Upper lobe of left lung (tissue), 4 donors: ENCODE measurements around the gene MAML2.

Experiments used
- CTCF ChIP-seq, 6 experiments: fragments of 450-650 bp in 4 of 6; fragments of 200-600 bp in 2 of 6; sonication (generic) in 2 of 6; IDR thresholded peaks; one replicate each; pipeline ENCODE4 v1.5.1; 2016 to 2019; ENCODE audit warnings: antibody characterized with exemption in 6 of 6
- EP300 ChIP-seq, 4 donors: sonication (generic); formaldehyde crosslinking; IDR thresholded peaks; one replicate each; pipeline ENCODE4 v1.5.1; 2017; ENCODE audit warnings: antibody characterized with exemption in 4 of 4, control low read depth in 2 of 4
- POLR2A ChIP-seq, 4 donors: fragments of 450-650 bp; IDR thresholded peaks; one replicate each; pipeline ENCODE4 v1.5.1; 2016 to 2017; ENCODE audit warnings: antibody characterized with exemption in 4 of 4, mild to moderate bottlenecking in 2 of 4
- POLR2AphosphoS5 ChIP-seq, 2 donors: sonication (generic); formaldehyde crosslinking; IDR thresholded peaks; one replicate each; pipeline ENCODE4 v1.5.1; 2017; ENCODE audit warnings: antibody characterized with exemption in 2 of 2

- TF ChIP-seq CTCF (IDR thresholded peaks at IDR 0.05) = no peak
- no peak for TF ChIP-seq POLR2A (IDR thresholded peaks at IDR 0.05)
- TF ChIP-seq EP300 (IDR thresholded peaks at IDR 0.05) = no peak
- TF ChIP-seq POLR2AphosphoS5 (IDR thresholded peaks at IDR 0.05) = no peak
These were observed 144.9 kb downstream of the MAML2 start for GRCh38 chr11:96197801-96198701.
